Activated CD8-positive, alpha-beta memory T cell treated with anti-CD3 and anti-CD28 coated beads, Interleukin-2, amount 10 ng/mL, durations not matched to agents 7 days and 5 days (primary cell): ENCODE results near the gene ZFHX3. TPM values are rescaled to one million over a fixed set of nuclear protein-coding genes. Genes with fewer than 3 reads are reported as not detected.

Source experiments
- ATAC-seq: fragments of 150-1000 bp; cut with Tn5 transposase; one replicate; pipeline ENCODE4 v1.10.0; 2021; ENCODE audit warnings: moderate library complexity
- CTCF ChIA-PET: fragments of 350-600 bp; sonication (Branson Sonifier 250); formaldehyde crosslinking; loops from one replicate; lab custom pipeline; 2021; ENCODE audit warnings: antibody characterized with exemption; lab: Charles Lee
- DNase-seq: peaks from one replicate; pipeline ENCODE4 v3.0.0-alpha.2; 2020
- H3K27ac Mint-ChIP-seq: one replicate; pipeline ENCODE4 v1.8.0; 2021; ENCODE audit warnings: mild to moderate bottlenecking, mixed read lengths
- H3K27me3 Mint-ChIP-seq: one replicate; pipeline ENCODE4 v1.8.0; 2021; ENCODE audit warnings: mixed read lengths
- H3K36me3 Mint-ChIP-seq: one replicate; pipeline ENCODE4 v1.8.0; 2021; ENCODE audit warnings: mild to moderate bottlenecking, mixed read lengths
- H3K4me1 Mint-ChIP-seq: one replicate; pipeline ENCODE4 v1.8.0; 2021; ENCODE audit warnings: mixed read lengths
- H3K4me3 Mint-ChIP-seq: one replicate; pipeline ENCODE4 v1.8.0; 2021; ENCODE audit warnings: mild to moderate bottlenecking, moderate library complexity, mixed read lengths
- H3K9me3 Mint-ChIP-seq: one replicate; pipeline ENCODE4 v1.8.0; 2022; ENCODE audit warnings: low read depth, mixed read lengths
- total RNA-seq, 2 experiments: library from RNA; stranded (reverse); gene quantifications; one replicate each; pipeline ENCODE4 v1.2.3, GENCODE V29; 2021

Gene ZFHX3
- total RNA-seq, 2 experiments from 2014 or later = 0.32 to 1.9 TPM

GRCh38 chr16:72847187-72848027, 200.5 kb downstream of the ZFHX3 start:
- H3K27me3 Mint-ChIP-seq = peaks cover 14% of the 10 kb centered on the region
- DNase-seq (peak; percentile 53), ATAC-seq (no peak)
- H3K4me1 Mint-ChIP-seq = peaks cover 31% of the 10 kb centered on the region
- no peaks in the 10 kb centered on the region for H3K36me3 Mint-ChIP-seq
- no peak overlapping the region for H3K4me3 Mint-ChIP-seq
- CTCF ChIA-PET = interaction anchor here (1.1 to 4.7 kb wide), 3 partner anchors 9 to 15 kb away, joined by 6 to 26 read pairs (median 10); no protein-coding TSS in a partner anchor
- no peaks in the 10 kb centered on the region for H3K9me3 Mint-ChIP-seq
- no peak overlapping the region for H3K27ac Mint-ChIP-seq

GRCh38 chr16:72846594-72846993, 201.3 kb downstream of the ZFHX3 start:
- Mint-ChIP-seq H3K27me3 (peaks cover 16% of the 10 kb centered on the region), H3K36me3 (no peaks in the 10 kb centered on the region), H3K27ac (no peak overlapping the region), H3K4me3 (no peak overlapping the region), H3K4me1 (peaks cover 31% of the 10 kb centered on the region), H3K9me3 (no peaks in the 10 kb centered on the region)
- CTCF ChIA-PET = interaction anchor here (1.4 to 4.7 kb wide), 3 partner anchors 10 to 345 kb away, joined by 3 to 26 read pairs (median 10); no protein-coding TSS in a partner anchor
- ATAC-seq = no peak
- DNase-seq = no peak

- H3K27me3 Mint-ChIP-seq = peaks cover 19% of the 10 kb centered on the region
- CTCF ChIA-PET = interaction anchor here (1.4 to 4.7 kb wide), 4 partner anchors 11 to 344 kb away, joined by 3 to 26 read pairs (median 14); no protein-coding TSS in a partner anchor
- no peak overlapping the region for H3K4me3 Mint-ChIP-seq
- ATAC-seq (no peak), DNase-seq (no peak)
- H3K36me3 Mint-ChIP-seq = no peaks in the 10 kb centered on the region
- H3K27ac Mint-ChIP-seq = no peak overlapping the region
- H3K4me1 Mint-ChIP-seq = peaks cover 31% of the 10 kb centered on the region
- no peaks in the 10 kb centered on the region for H3K9me3 Mint-ChIP-seq
These were observed 202.5 kb downstream of the ZFHX3 start for GRCh38 chr16:72845322-72846020.

GRCh38 chr16:72844225-72844920, 203.6 kb downstream of the ZFHX3 start:
- Mint-ChIP-seq H3K4me3 (no peak overlapping the region), H3K9me3 (no peaks in the 10 kb centered on the region), H3K4me1 (peaks cover 31% of the 10 kb centered on the region), H3K27ac (peak overlapping the region; percentile 64), H3K27me3 (peaks cover 22% of the 10 kb centered on the region), H3K36me3 (no peaks in the 10 kb centered on the region)
- peak; percentile 37 for ATAC-seq
- CTCF ChIA-PET = interaction anchor here (1.0 to 2.6 kb wide), 2 partner anchors 12 kb away, joined by 3 to 18 read pairs; no protein-coding TSS in a partner anchor
- DNase-seq = peak; percentile 58

- Mint-ChIP-seq H3K4me3 (no peak overlapping the region), H3K27ac (no peak overlapping the region), H3K36me3 (no peaks in the 10 kb centered on the region), H3K4me1 (peaks cover 29% of the 10 kb centered on the region), H3K27me3 (peaks cover 22% of the 10 kb centered on the region), H3K9me3 (no peaks in the 10 kb centered on the region)
- DNase-seq (no peak), ATAC-seq (no peak)
- CTCF ChIA-PET = no interaction called here
These were observed 206.4 kb downstream of the ZFHX3 start for GRCh38 chr16:72841506-72841905.

GRCh38 chr16:72840631-72841381, 207.1 kb downstream of the ZFHX3 start:
- CTCF ChIA-PET = no interaction called here
- Mint-ChIP-seq H3K4me1 (peaks cover 30% of the 10 kb centered on the region), H3K4me3 (no peak overlapping the region), H3K27ac (no peak overlapping the region), H3K27me3 (peaks cover 18% of the 10 kb centered on the region), H3K36me3 (no peaks in the 10 kb centered on the region), H3K9me3 (no peaks in the 10 kb centered on the region)
- ATAC-seq (no peak), DNase-seq (no peak)

GRCh38 chr16:72838951-72839350, 209.0 kb downstream of the ZFHX3 start:
- ATAC-seq (no peak), DNase-seq (no peak)
- Mint-ChIP-seq H3K9me3 (no peaks in the 10 kb centered on the region), H3K27me3 (peaks cover 15% of the 10 kb centered on the region), H3K4me1 (peaks cover 15% of the 10 kb centered on the region), H3K27ac (no peak overlapping the region), H3K36me3 (no peaks in the 10 kb centered on the region), H3K4me3 (no peak overlapping the region)
- CTCF ChIA-PET = no interaction called here

GRCh38 chr16:72838586-72838910, 209.4 kb downstream of the ZFHX3 start:
- Mint-ChIP-seq H3K9me3 (no peaks in the 10 kb centered on the region), H3K36me3 (no peaks in the 10 kb centered on the region), H3K27ac (no peak overlapping the region), H3K4me1 (peaks cover 11% of the 10 kb centered on the region), H3K27me3 (peaks cover 15% of the 10 kb centered on the region), H3K4me3 (no peak overlapping the region)
- CTCF ChIA-PET = no interaction called here
- DNase-seq (no peak), ATAC-seq (no peak)

- no peak for DNase-seq
- no peak for ATAC-seq
- H3K27me3 Mint-ChIP-seq = peaks cover 14% of the 10 kb centered on the region
- H3K36me3 Mint-ChIP-seq = no peaks in the 10 kb centered on the region
- H3K27ac Mint-ChIP-seq = no peak overlapping the region
- no peak overlapping the region for H3K4me3 Mint-ChIP-seq
- H3K4me1 Mint-ChIP-seq = peaks cover 9% of the 10 kb centered on the region
- CTCF ChIA-PET = interaction anchor here (0.6 to 1.6 kb wide), 2 partner anchors 18 to 634 kb away, joined by 3 read pairs; no protein-coding TSS in a partner anchor
- no peaks in the 10 kb centered on the region for H3K9me3 Mint-ChIP-seq
These were observed 209.9 kb downstream of the ZFHX3 start for GRCh38 chr16:72837846-72838585.

- Mint-ChIP-seq H3K36me3 (no peaks in the 10 kb centered on the region), H3K4me3 (no peak overlapping the region), H3K27ac (no peak overlapping the region), H3K4me1 (peaks cover 5% of the 10 kb centered on the region), H3K9me3 (no peaks in the 10 kb centered on the region), H3K27me3 (peaks cover 10% of the 10 kb centered on the region)
- CTCF ChIA-PET = interaction anchor here (1.6 kb wide), 1 partner anchor 19 kb away, joined by 3 read pairs; no protein-coding TSS in a partner anchor
- DNase-seq = no peak
- ATAC-seq = no peak
These were observed 210.9 kb downstream of the ZFHX3 start for GRCh38 chr16:72836985-72837384.

- Mint-ChIP-seq H3K27ac (no peak overlapping the region), H3K9me3 (no peaks in the 10 kb centered on the region), H3K36me3 (no peaks in the 10 kb centered on the region), H3K27me3 (peaks cover 6% of the 10 kb centered on the region), H3K4me3 (no peak overlapping the region), H3K4me1 (peaks cover 5% of the 10 kb centered on the region)
- ATAC-seq = no peak
- no peak for DNase-seq
- CTCF ChIA-PET = interaction anchor here (1.6 kb wide), 1 partner anchor 20 kb away, joined by 3 read pairs; no protein-coding TSS in a partner anchor
These were observed 211.7 kb downstream of the ZFHX3 start for GRCh38 chr16:72836181-72836580.

- Mint-ChIP-seq H3K27ac (no peak overlapping the region), H3K36me3 (no peaks in the 10 kb centered on the region), H3K4me1 (peaks cover 5% of the 10 kb centered on the region), H3K9me3 (no peaks in the 10 kb centered on the region), H3K27me3 (peaks cover under 1% of the 10 kb centered on the region), H3K4me3 (no peak overlapping the region)
- DNase-seq = no peak
- CTCF ChIA-PET = interaction anchor here (0.9 kb wide), 1 partner anchor 17 kb away, joined by 3 read pairs; no protein-coding TSS in a partner anchor
- no peak for ATAC-seq
These were observed 212.8 kb downstream of the ZFHX3 start for GRCh38 chr16:72835086-72835485.
